NCI-H524 treated with DMSO at 0.1 percent for 48 hours (cell line): ENCODE data around the gene SLC6A6.

ENCODE experiments used
- DNase-seq: peaks from one replicate; lab custom pipeline; 2025; lab: John Stamatoyannopoulos, UW

Gene SLC6A6

GRCh38 chr3:14523792-14524191 is 121.4 kb downstream of the SLC6A6 start:
- DNase-seq = no peak

GRCh38 chr3:14524311-14524711 is 121.9 kb downstream of the SLC6A6 start:
- DNase-seq = no peak

- DNase-seq = no peak
Measured at GRCh38 chr3:14524920-14525660, 122.7 kb downstream of the SLC6A6 start.

GRCh38 chr3:14525685-14526631 is 123.6 kb downstream of the SLC6A6 start:
- no peak for DNase-seq

GRCh38 chr3:14528081-14528480 is 125.7 kb downstream of the SLC6A6 start:
- no peak for DNase-seq

GRCh38 chr3:14531856-14532395 is 129.5 kb downstream of the SLC6A6 start:
- no peak for DNase-seq

GRCh38 chr3:14532691-14533456 is 130.5 kb downstream of the SLC6A6 start:
- no peak for DNase-seq

- DNase-seq = no peak
Measured at GRCh38 chr3:14533457-14533958, 131.1 kb downstream of the SLC6A6 start.

- DNase-seq = no peak
Measured at GRCh38 chr3:14534516-14535191, 132.2 kb downstream of the SLC6A6 start.

- no peak for DNase-seq
Measured at GRCh38 chr3:14535616-14536015, 133.2 kb downstream of the SLC6A6 start.

GRCh38 chr3:14536055-14536815 is 133.8 kb downstream of the SLC6A6 start:
- DNase-seq = no peak

GRCh38 chr3:14536837-14537589 is 134.6 kb downstream of the SLC6A6 start:
- no peak for DNase-seq

- no peak for DNase-seq
Measured at GRCh38 chr3:14537590-14538450, 135.4 kb downstream of the SLC6A6 start.

- no peak for DNase-seq
Measured at GRCh38 chr3:14538451-14539088, 136.2 kb downstream of the SLC6A6 start.
